GM12864 (cell line): Measurements from ENCODE around the gene ARID4A.
A peak's percentile ranks its signal among the peaks of the same experiment; 100 is the strongest.
"Not testable (repeated sequence)": the region's sequence is repeated elsewhere in the genome, so short reads cannot be mapped to it uniquely, and the experiment has no call there.

ENCODE experiments used
- DNase-seq: peaks from one replicate; pipeline ENCODE4 v3.0.0-alpha.2; 2011; ENCODE audit warnings: low read depth
- H3K4me3 ChIP-seq: 2 replicates; pipeline ENCODE4 v1.5.1; 2011; ENCODE audit warnings: mild to moderate bottlenecking, low read depth, low read length, control low read depth
- CTCF ChIP-seq: IDR thresholded peaks from 2 replicates; pipeline ENCODE4 v1.5.1; 2011; ENCODE audit warnings: low read depth, mild to moderate bottlenecking, moderate library complexity, low read length, control low read depth, inconsistent platforms; ENCODE audit errors: missing control alignments

Gene ARID4A

GRCh38 chr14:58341152-58341748 is 42.9 kb downstream of the ARID4A start:
- no peak overlapping the region for H3K4me3 ChIP-seq
- no peak for DNase-seq
- no peak for TF ChIP-seq CTCF

GRCh38 chr14:58343535-58343934 is 45.2 kb downstream of the ARID4A start:
- DNase-seq, H3K4me3 ChIP-seq: not testable (repeated sequence)

GRCh38 chr14:58353516-58354299 is 55.4 kb downstream of the ARID4A start:
- no peak overlapping the region for H3K4me3 ChIP-seq
- no peak for TF ChIP-seq CTCF
- DNase-seq = no peak

GRCh38 chr14:58354808-58355207 is 56.5 kb downstream of the ARID4A start:
- no peak for TF ChIP-seq CTCF
- H3K4me3 ChIP-seq = no peak overlapping the region
- DNase-seq = no peak

- no peak overlapping the region for H3K4me3 ChIP-seq
- no peak for DNase-seq
- no peak for TF ChIP-seq CTCF
Observed at GRCh38 chr14:58356268-58356667, 57.9 kb downstream of the ARID4A start.

GRCh38 chr14:58362272-58362671 is 63.9 kb downstream of the ARID4A start:
- not testable (repeated sequence) for H3K4me3 ChIP-seq, DNase-seq

GRCh38 chr14:58362798-58363412 is 64.5 kb downstream of the ARID4A start:
- peak; percentile 23 for TF ChIP-seq CTCF
- H3K4me3 ChIP-seq = no peak overlapping the region
- no peak for DNase-seq

GRCh38 chr14:58364316-58364715 is 66.0 kb downstream of the ARID4A start:
- no peak for TF ChIP-seq CTCF
- no peak for DNase-seq
- no peak overlapping the region for H3K4me3 ChIP-seq
